NCI-H2227 (cell line): ENCODE results near the gene BMP6.

Experiments
- DNase-seq: peaks from one replicate; lab custom pipeline; 2025; ENCODE audit not compliant: unreplicated experiment; lab: John Stamatoyannopoulos, UW

BMP6 gene

GRCh38 chr6:7920425-7920824 lies 194.5 kb downstream of the BMP6 start:
- no peak for DNase-seq

- no peak for DNase-seq
These were observed 195.1 kb downstream of the BMP6 start for GRCh38 chr6:7921046-7921445.

- no peak for DNase-seq
These were observed 195.8 kb downstream of the BMP6 start for GRCh38 chr6:7921632-7922092.

- DNase-seq, result no peak
These were observed 196.7 kb downstream of the BMP6 start for GRCh38 chr6:7922596-7922995.

DNA sequence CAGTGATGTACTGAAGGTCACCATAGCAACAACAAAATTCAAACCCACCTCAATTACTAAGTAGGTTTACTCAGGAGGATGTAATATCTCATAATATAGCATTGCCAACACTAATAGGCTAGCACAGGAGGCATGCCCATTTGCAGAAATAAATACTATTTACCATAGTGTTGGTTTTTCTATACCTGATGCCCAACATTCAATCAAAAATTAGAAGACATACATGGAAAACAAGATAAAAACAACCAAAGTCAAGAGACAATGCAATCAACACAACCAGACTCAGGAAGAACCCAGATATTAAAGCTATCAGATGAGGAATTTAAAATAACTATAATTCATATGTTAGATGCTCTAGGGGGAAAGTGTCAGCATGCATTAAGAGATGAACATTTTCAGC lies 199.0 kb downstream of the BMP6 start:
- no peak for DNase-seq
